GM13977 (cell line): ENCODE data around the gene ELF1.

Source experiments
- DNase-seq: peaks from one replicate; pipeline ENCODE4 v3.0.0; 2012; ENCODE audit warnings: low spot score
- CTCF ChIP-seq: IDR thresholded peaks from 2 replicates; pipeline ENCODE4 v1.5.1; 2012; ENCODE audit warnings: mild to moderate bottlenecking, control low read depth; ENCODE audit not compliant: insufficient read depth; ENCODE audit errors: extremely low read depth, missing control alignments
- in situ Hi-C: fragments of 300-500 bp; cut with MboI; formaldehyde crosslinking; loops from one replicate; pipeline ENCODE4 v1.12.0; 2022; ENCODE audit warnings: low sequenced_read_pairs, low pct_unique_long_range_greater_than_20kb, mixed read lengths, inconsistent platforms; ENCODE audit not compliant: unreplicated experiment

ELF1 gene

GRCh38 chr13:40999416-40999815, 19.7 kb downstream of the ELF1 start:
- DNase-seq = no peak
- in situ Hi-C loops = no loop called here
- TF ChIP-seq CTCF = no peak

- TF ChIP-seq CTCF = no peak
- DNase-seq = no peak
- in situ Hi-C loops = no loop called here
Observed at GRCh38 chr13:40996426-40997092, 22.6 kb downstream of the ELF1 start.

GRCh38 chr13:40995997-40996396, 23.1 kb downstream of the ELF1 start:
- in situ Hi-C loops = no loop called here
- no peak for DNase-seq
- TF ChIP-seq CTCF = no peak

- in situ Hi-C loops = no loop called here
- DNase-seq = peak; percentile 32
- TF ChIP-seq CTCF = no peak
Observed at GRCh38 chr13:40994581-40995230, 24.4 kb downstream of the ELF1 start.

- in situ Hi-C loops = no loop called here
- no peak for DNase-seq
- no peak for TF ChIP-seq CTCF
Observed at GRCh38 chr13:40993987-40994386, 25.1 kb downstream of the ELF1 start.

GRCh38 chr13:40992678-40993518, 26.2 kb downstream of the ELF1 start:
- in situ Hi-C loops = no loop called here
- TF ChIP-seq CTCF = peak; percentile 28
- DNase-seq = no peak
